ENCODE measurements around the gene ABCC5. TPM values are rescaled to one million over a fixed set of nuclear protein-coding genes. Genes with fewer than 3 reads are reported as not detected.

ABCC5 gene
- total RNA-seq, 1 experiment from 2014 or later, result 37.6 TPM

- WGBS (ENCODE audit: extremely low coverage, insufficient read length, low lambda C conversion rate), result no CpG with 5 or more reads among the region's 16 CpGs
- H3K79me2 ChIP-seq (ENCODE audit: insufficient read depth, low read length), result peaks cover 19% of the 10 kb centered on the region; the same call in 1 of the 2 replicates
These were observed 134.2 kb downstream of the ABCC5 start for GRCh38 chr3:183883291-183884096.

More at GRCh38 chr3:183883291-183884096, 134.2 kb downstream of the ABCC5 start:
- Histone ChIP-seq H2BK15ac (ENCODE audit: low read depth, low read length) (no peak overlapping the region), H3K18ac (ENCODE audit: insufficient read length, low read depth, low read length) (no peak overlapping the region), H4K20me1 (ENCODE audit: control insufficient read depth, insufficient read depth, insufficient read length) (no peaks in the 10 kb centered on the region), H2BK120ac (ENCODE audit: low read depth, low read length, poor library complexity, severe bottlenecking) (no peak overlapping the region), H3K14ac (ENCODE audit: insufficient read depth, low read length) (no peak overlapping the region), H3K9me3 (ENCODE audit: control insufficient read depth, low read depth, low read length) (no peaks in the 10 kb centered on the region), H3K9ac (ENCODE audit: extremely low read depth, insufficient read length, low read length) (peak overlapping the region; percentile 70), H2BK5ac (ENCODE audit: insufficient read length, low read length) (no peak overlapping the region), H2AK5ac (ENCODE audit: insufficient read length, low read length) (no peak overlapping the region), H3K23me2 (ENCODE audit: insufficient read length, low read depth, low read length, poor library complexity, severe bottlenecking) (peaks cover 11% of the 10 kb centered on the region), H4K91ac (ENCODE audit: insufficient read length, low read depth, low read length) (no peak overlapping the region), H3K23ac (ENCODE audit: insufficient read length, low read depth, low read length) (no peak overlapping the region), H3K27ac (ENCODE audit: insufficient read length, low read depth, low read length) (no peak overlapping the region), H3T11ph (ENCODE audit: low read length) (no peak overlapping the region), H3K4ac (ENCODE audit: low read depth, low read length) (no peak overlapping the region), H3K79me1 (ENCODE audit: insufficient read depth, low read depth, low read length, poor library complexity, severe bottlenecking) (no peaks in the 10 kb centered on the region), H2BK20ac (ENCODE audit: low read depth, low read length, poor library complexity, severe bottlenecking) (no peak overlapping the region), H2BK12ac (ENCODE audit: insufficient read length, low read depth, low read length) (no peak overlapping the region), H2AFZ (ENCODE audit: low read length) (no peak overlapping the region), H3K27me3 (ENCODE audit: insufficient read depth, low read length) (no peaks in the 10 kb centered on the region), H3K56ac (ENCODE audit: insufficient read length, low read depth, low read length) (no peak overlapping the region), H3K4me2 (ENCODE audit: insufficient read depth, insufficient read length, low read length) (peak overlapping the region; percentile 69), H4K5ac (ENCODE audit: insufficient read length, low read depth, low read length) (no peak overlapping the region), H3K4me1 (ENCODE audit: insufficient read depth, low read length) (peaks cover 2% of the 10 kb centered on the region; the same call in 1 of the 2 replicates), H4K8ac (replicated peaks; ENCODE audit: insufficient read length, low read depth, low read length) (no peak overlapping the region)
- Mint-ChIP-seq H3K36me3 (ENCODE audit: insufficient read depth in 1 of 3, low read depth in 3 of 3) (peaks cover 0 to 3% (median 2%) of the 10 kb centered on the region in 3 experiments; a peak in 5 of 7 replicates), H3K4me1 (peaks cover 28 to 35% of the 10 kb centered on the region in 2 experiments), H3K27ac (peak overlapping the region in 1 of 3 experiments; percentile 11; a peak in 2 of 7 replicates), H3K4me3 (peak overlapping the region; percentile 94 to 98), H3K27me3 (ENCODE audit: low read depth) (peaks cover 10% of the 10 kb centered on the region), H3K9me3 (no peaks in the 10 kb centered on the region)
- DNase-seq, result no peak
- TF ChIP-seq CTCF (conservative IDR thresholded peaks at IDR 0.05), result no peak
